ELF-1 (cell line): Measurements from ENCODE around the gene CABLES1.

Experiments used
- DNase-seq: peaks from one replicate; pipeline ENCODE4 v3.0.0-alpha.2; 2016; ENCODE audit warnings: low read depth, low spot score

Gene CABLES1

GRCh38 chr18:23285581-23285980 is 150.3 kb downstream of the CABLES1 start:
- DNase-seq, result peak; percentile 36

GRCh38 chr18:23291456-23292205 is 156.3 kb downstream of the CABLES1 start:
- no peak for DNase-seq

- no peak for DNase-seq
These were observed 165.0 kb downstream of the CABLES1 start for GRCh38 chr18:23300231-23300805.

GRCh38 chr18:23301972-23302371 is 166.7 kb downstream of the CABLES1 start:
- DNase-seq, result no peak

GRCh38 chr18:23302511-23302850 is 167.2 kb downstream of the CABLES1 start:
- no peak for DNase-seq

GRCh38 chr18:23302851-23303527 is 167.7 kb downstream of the CABLES1 start:
- DNase-seq, result no peak

GRCh38 chr18:23306822-23307221 is 171.5 kb downstream of the CABLES1 start:
- DNase-seq, result no peak

GRCh38 chr18:23307567-23308295 is 172.4 kb downstream of the CABLES1 start:
- DNase-seq, result peak; percentile 29
